Right hindlimb (tissue), 1 donor: ENCODE results near the gene CLDN15.
"Not testable (repeated sequence)": the region's sequence is repeated elsewhere in the genome, so short reads cannot be mapped to it uniquely, and the experiment has no call there.

ENCODE experiments used
- DNase-seq: peaks from one replicate; pipeline ENCODE4 v3.0.0-alpha.2; 2018

CLDN15 gene

DNA sequence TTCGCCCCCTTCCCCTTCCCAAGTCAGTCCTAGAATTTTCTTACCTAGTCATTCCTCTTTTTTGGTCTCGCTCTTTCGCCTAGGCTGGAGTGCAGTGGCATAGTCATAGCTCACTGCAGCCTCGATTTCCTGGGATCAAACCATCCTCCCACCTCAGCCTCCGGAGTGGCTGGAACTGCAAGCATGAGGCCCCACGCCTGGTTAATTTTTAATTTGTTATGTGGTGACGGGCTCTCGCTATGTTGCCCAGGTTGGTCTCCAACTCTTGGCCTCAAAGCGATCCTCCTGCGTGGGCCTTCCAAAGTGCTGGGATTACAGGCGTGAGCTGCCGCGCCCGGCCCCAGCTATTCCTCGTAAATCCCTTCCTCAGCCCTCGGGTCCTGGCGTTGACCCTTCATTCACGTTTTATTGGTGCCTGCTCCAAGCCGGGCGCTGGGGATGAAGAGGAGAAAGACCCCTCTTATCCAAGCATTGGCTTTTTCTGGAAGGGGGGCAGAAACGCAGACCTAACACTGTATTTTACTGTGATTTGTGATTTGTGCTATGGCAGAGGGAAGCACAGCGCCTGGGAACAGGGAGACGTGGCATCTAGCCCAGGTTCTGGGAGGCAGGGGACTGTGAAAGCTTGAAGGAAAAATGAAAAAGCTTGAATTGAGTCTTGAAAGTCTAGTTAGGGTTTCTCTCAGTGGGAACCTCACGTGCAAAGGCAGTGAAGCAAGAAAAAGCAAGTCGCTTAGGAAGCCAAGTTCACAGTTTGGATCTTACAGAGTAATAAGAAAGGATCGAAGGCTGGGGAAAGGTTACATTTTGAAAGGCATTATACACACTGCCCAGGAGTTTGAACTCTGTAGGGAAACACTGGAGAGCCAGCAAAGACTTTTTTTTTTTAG is 19.1 kb downstream of the CLDN15 start:
- DNase-seq: no peak

DNA sequence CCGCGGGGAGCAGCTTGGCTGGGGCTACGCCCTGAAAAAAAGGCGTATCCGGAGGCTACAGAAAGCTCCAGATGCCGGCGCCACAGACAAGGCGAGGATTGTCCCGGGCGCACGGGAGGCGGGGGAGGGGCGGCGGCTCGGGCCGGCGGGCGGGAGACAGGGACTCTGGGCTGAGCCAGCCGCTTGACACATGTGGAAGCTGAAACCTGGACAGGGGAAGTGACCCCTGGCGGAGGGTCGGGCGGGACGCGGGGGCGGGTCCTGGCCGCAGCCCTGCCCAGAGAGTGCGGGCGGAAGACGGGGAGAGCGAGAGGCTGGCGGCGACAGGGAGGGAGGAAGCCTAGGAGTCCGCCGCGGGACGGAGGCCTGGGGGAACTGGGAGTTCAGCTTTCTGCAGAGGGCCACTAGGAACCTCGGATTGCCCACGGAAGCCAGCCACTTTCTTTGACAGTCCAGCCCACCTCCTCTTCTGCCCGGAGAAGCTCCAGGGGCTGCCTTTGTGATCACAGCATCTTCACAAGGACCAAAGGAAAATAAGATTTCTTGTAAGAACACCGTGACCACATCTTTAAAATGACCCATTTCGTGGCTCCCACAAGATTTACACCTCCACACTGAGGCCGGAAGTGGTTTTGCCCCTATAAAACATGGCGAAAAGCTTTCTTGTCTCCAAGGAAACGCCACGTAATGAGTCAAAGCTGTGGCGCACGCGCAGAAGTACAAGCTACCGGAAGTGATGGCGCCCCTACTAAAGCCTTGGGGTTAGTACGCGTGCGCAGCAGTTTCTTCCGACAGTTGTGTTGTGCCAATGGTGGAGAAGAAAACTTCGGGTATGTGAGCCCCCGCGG is 20.0 kb downstream of the CLDN15 start, which contains the start of the genes PLOD3 and ZNHIT1:
TSS of gene PLOD3 (minus strand) at position 194 of the 848 bp plus-strand sequence. CDS start 307 bp downstream, outside the sequence.
TSS of gene ZNHIT1 (plus strand) at position 778 of the 848 bp plus-strand sequence. CDS start at position 809, 31 bp downstream.
- peak; percentile 96 for DNase-seq

- no peak for DNase-seq
These were observed 20.7 kb downstream of the CLDN15 start for GRCh38 chr7:101216860-101217387.

DNA sequence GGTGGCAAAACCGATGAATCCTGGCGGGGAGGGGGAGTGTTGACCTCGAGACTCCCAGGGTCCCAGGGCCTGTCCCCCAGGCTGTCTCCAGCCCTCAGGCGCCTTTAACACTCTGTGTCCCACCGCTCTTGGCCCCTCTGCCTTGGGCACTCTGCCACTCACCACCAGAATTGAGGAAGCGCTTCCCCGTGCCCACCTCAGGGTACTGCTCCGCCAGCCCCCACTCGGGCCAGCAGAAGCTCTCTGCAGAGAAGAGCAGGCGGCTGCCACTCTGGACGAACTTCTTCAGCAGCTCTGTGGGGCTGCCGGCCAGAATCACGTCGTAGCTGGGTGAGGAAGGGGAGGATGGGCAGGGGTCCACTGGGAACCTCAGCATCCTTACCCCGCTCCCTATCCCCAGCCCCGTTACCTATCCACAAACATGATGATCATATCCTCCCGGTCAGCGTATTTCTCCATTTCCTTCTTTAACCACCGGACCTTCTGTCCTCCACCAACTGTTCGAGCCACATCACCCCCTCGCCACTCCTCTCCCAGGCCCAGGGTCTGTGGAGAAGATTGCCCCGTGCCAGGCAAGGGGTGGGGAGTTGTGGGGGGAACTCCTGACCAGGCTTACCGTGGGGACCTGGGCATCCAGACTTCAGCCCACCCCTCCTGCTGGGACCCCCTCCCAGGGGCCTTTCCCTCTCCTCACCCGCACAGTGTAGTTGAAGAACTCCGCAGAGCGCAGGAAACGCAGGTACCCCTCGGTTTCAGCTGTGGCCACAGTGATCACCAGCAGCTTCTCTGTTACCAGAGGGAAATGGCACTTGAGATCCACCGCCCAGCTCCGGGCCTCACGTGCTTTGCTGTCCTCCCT is 21.4 kb downstream of the CLDN15 start:
- no peak for DNase-seq

DNA sequence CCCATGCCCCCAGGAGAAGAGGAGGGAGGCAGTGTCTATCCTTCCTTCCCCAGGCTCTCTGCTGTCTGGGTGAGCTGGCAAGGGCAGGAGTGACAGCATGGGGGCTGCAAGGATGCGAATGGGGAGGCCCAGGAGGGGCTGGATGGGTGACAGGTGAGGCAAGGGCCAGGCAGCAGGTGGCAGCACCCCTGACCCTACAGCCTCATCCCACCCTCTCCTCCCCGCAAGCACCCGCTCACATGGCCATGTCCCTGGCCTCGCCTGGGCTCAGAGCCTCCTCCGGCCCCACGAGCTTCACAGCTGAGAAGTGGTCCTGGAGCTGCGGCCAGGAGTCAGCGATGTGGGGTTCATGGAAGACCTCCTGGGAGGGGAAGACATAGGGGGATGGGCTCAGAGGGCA is 25.6 kb downstream of the CLDN15 start:
- DNase-seq: no peak

- no peak for DNase-seq
These were observed 26.1 kb downstream of the CLDN15 start for GRCh38 chr7:101211501-101211900.

GRCh38 chr7:101210143-101210542 is 27.5 kb downstream of the CLDN15 start:
- DNase-seq: no peak

DNA sequence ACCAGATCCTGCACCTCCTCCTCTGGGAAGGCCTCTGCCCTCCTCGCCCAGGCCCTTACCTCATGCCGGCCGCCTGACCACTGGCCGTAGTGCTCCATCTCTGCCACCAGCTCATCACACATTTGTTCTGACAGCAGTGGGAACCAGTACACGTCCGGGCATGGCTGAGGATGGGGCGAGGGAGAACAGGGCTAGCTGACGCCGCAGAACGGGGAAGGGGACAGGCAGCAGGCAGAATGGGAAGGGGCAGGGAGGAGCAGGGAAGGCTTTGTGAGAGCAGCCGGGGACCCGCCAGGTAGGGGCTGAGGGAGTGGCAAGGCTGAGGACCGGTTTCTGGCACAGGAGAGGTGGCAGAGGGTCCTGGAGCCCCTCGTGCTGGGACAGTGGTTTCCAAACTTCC is 28.8 kb downstream of the CLDN15 start:
- DNase-seq: no peak

GRCh38 chr7:101207459-101207858 is 30.1 kb downstream of the CLDN15 start:
- DNase-seq: no peak

DNA sequence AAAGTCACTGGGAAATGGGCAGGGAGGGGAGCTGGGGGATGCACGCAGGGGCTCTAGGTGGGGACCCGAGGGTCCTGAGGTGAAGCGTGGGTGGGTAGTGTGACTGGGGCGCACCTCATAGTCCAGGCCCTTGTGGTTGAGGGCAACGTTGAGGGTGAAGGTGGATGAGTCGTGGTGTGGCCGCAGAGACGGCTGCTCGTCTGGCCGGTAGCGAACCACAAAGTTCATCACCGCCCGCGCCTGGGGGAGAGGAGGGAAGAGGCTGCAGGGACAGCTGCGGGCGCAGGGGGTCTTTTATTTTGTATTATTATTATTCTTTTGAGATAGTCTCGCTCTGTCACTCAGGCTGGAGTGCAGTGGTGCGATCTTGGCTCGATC is 30.9 kb downstream of the CLDN15 start:
- DNase-seq: no peak

DNA sequence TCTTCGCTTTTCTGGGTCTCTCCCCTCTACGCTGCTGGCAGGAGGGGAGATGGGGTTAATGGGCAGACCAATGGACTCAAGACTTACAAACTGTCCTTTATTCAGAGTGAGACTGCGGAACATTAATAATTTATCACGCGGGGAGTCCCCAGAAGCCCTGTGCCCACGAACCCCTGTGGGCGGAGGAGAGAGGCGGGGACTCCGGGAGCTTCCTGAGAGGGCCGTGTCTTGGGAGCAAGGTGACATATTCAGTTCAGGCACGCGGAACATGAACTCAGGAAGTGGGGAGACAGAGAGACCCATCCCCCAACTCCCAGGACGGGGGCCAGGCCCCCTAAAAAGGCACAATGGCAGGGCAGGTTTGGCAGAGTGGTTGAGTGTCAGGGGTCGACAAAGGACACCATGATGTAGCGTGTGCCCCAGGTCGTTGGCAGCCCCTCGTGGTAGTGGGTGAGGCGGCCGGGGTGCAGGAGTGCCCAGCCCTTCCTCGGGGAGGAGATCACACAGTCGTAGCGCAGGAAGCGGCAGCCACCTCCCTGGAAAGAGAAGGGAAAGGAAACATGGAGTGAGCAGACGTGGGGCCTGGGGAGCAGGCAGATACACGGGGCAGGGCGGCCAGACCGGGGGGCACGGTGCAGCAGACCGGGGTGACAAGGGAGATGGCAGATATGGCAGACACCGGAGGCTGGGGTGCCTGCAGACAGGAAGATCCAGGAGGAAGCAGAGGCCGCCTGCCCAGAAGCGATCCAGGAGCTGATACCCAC is 31.5 kb downstream of the CLDN15 start:
- DNase-seq: no peak

DNA sequence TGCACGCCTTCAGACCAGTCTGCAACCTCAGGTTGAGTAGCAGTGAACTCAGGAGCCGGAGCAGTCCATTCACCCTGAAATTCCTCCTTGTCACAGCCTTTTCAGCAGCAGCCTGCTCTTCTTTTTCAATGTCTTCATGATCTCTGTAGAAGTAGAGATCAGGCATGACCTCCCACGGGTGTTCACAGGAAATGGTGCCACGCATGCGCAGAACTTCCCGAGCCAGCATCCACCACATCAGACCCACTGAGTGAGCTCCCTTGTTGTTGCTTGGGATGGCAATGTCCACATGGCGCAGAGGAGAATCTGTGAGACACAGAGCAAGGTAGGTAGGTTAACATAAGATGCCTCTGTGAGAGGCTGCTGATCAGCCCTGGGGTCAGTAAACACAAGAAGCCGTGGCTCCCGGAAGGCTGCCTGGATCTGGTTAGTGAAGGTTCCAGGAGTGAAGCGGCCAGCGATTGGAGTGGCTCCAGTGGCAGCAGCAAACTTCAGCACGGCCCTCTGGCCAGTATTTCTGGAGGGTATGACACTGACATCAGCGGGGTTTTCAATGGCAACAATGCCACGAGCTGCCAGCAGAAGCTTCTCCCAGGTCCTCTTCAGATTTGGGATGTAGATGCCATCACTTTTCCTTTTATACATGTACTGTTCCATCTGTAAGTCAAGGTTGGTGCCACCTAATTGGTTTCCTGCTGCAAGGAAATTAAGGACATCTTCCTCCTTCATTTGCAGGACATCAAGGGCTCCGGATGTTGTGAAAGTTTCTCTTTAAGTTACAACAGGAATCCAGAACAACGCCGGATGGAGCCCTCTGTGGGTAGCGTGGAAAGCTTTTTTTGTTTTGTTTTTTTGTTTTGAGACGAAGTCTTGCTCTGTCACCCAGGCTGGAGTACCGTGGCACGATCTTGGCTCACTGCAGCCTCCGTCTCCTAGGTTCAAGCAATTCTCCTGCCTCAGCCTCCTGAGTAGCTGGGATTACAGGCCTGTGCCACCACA is 33.6 kb downstream of the CLDN15 start:
- DNase-seq: not testable (repeated sequence)

- DNase-seq: no peak
These were observed 35.0 kb downstream of the CLDN15 start for GRCh38 chr7:101202603-101202918.

- DNase-seq: no peak
These were observed 35.7 kb downstream of the CLDN15 start for GRCh38 chr7:101201695-101202602.

GRCh38 chr7:101200862-101201599 is 36.6 kb downstream of the CLDN15 start, which contains the start of gene MOGAT3:
TSS of gene MOGAT3 (minus strand) at chr7:101201036. CDS start at chr7:101200854, 182 bp downstream.
- no peak for DNase-seq

DNA sequence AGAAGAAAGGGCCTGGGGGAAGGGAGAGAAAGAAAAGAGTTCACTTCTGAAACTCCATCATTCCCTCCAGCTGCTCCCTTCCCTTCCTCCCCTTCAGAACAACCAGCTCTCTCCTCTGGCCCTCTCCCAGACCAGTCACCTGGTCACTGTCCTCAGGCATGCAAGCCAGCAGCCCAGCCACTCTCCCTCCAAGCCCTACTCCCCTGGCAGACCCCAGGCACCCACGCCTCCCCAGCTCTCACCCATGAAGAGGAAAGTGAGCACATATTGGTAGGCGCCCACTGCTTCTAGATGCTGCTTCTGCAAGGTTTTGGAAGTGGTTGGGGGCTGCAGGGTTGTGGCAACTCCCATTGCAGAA is 37.1 kb downstream of the CLDN15 start:
- no peak for DNase-seq

DNA sequence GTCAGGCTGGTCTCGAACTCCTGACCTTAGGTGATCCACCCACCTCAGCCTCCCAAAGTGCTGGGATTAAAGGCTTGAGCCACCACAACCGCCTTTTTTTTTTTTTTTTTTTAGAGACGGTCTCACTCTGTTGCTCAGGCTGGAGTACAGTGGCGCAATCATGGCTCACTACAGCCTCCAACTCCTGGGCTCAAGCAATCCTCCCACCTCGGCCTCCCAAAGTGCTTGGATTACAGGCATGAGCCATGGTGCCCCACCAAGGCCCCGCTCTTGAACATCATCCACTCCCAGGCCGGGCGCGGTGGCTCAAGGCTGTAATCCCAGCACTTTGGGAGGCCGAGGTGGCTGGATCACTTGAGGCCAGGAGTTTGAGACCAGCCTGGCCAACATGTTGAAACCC is 38.1 kb downstream of the CLDN15 start:
- not testable (repeated sequence) for DNase-seq

DNA sequence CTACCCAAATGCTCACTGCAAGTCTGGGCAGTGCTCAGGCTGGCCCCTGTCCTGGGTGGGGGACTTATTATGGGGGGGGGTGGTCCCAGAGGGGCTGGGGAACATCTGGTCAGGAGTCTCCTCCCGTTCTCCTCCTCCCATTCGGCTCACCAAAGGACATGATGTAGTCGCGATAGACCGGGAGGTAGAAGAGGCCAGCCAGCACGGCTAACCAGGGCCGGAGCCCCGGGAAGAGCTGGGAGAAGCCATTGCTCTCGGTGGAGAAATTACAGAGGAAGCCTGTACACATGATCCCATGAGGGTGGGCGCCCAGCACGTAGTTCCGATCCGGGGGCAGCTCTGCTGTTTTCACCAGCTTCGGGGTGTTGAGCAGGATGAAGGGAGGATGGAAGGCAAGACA is 39.1 kb downstream of the CLDN15 start:
- no peak for DNase-seq

DNA sequence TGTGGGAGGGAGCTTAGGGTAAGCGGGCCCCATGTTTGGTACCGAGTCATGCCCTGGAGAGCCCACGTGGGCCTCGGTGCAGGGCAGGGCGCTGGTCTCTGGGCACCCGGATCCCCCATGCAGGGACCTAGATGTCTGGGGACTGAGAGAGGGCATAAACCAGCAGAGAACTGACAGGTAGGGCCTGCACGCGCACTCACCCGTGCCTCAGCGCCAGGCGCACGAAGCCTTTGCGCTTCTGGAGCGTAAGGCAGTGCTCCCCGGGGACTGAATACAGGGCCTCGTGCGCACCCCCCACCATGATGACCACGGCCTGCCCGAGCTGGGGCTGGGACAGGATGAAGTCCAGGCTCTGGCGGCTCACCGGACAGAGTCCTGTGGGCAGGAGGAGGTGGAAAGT is 39.6 kb downstream of the CLDN15 start:
- DNase-seq: no peak
